ENCODE results near the gene SSTR3. TPM values are rescaled to one million over a fixed set of nuclear protein-coding genes. Genes with fewer than 3 reads are reported as not detected.
"Not testable (repeated sequence)": the region's sequence is repeated elsewhere in the genome, so short reads cannot be mapped to it uniquely, and the experiment has no call there.

SSTR3 gene
- total RNA-seq, 2 donors from 2014 or later, result 0.11 to 0.20 TPM

- Mint-ChIP-seq H3K4me3 (no peak overlapping the region), H3K27me3 (ENCODE audit: insufficient read depth) (peaks cover 4% of the 10 kb centered on the region), H3K4me1 (peaks cover 28% of the 10 kb centered on the region), H3K27ac (no peak overlapping the region), H3K36me3 (ENCODE audit: low read depth) (no peaks in the 10 kb centered on the region), H3K9me3 (no peaks in the 10 kb centered on the region)
- Histone ChIP-seq H3K9ac (ENCODE audit: extremely low read depth, low read length, poor library complexity, severe bottlenecking) (no peak overlapping the region), H3K27me3 (ENCODE audit: control insufficient read depth, insufficient read depth, low read length, poor library complexity, severe bottlenecking) (no peaks in the 10 kb centered on the region), H3K4me3 (ENCODE audit: low read length) (no peak overlapping the region), H3K27ac (ENCODE audit: low read depth, low read length) (no peak overlapping the region), H3K4me1 (ENCODE audit: control insufficient read depth, insufficient read depth, low read length) (peaks cover 13% of the 10 kb centered on the region), H3K36me3 (ENCODE audit: control insufficient read depth, insufficient read depth, low read length) (no peaks in the 10 kb centered on the region), H3K9me3 (ENCODE audit: control insufficient read depth, low read length) (no peaks in the 10 kb centered on the region)
- DNase-seq, result peak; percentile 31
- TF ChIP-seq CTCF (conservative IDR thresholded peaks at IDR 0.05), result no peak
- 94 to 99% methylated on average over 2 to 5 of the region's 5 CpGs for WGBS, 2 experiments (ENCODE audit: insufficient coverage in 1 of 2, insufficient read length in 1 of 2)
Measured at GRCh38 chr22:37254209-37254866, 42.1 kb upstream of the SSTR3 start.

DNA sequence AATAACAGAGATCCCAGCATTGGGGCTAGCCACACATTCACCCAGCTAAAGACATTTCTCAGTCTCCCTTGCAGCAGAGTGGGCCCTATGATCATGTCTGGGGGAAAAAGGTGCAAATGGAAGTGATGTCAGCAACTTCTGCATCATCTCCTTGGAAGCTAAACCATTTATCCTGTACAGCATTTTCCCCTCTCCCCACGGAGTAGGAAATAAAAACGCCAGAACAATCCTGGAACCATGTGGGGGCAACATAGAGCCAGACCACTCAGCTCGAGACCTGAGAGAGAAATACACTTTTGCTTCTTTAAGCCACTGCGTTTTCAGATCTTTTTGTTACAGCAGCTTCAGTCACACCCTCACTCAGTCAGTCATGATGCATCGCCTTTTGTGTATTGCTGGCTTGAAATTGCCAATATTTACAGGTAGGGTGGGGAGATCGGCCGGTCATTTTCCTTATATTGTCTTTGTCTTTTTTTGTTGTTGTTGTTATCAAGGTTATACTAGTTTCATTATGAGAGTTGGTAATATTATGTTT lies 40.9 kb upstream of the SSTR3 start:
- Histone ChIP-seq H3K4me1 (ENCODE audit: control insufficient read depth, insufficient read depth, low read length) (peaks cover 5% of the 10 kb centered on the region), H3K27me3 (ENCODE audit: control insufficient read depth, insufficient read depth, low read length, poor library complexity, severe bottlenecking) (no peaks in the 10 kb centered on the region), H3K36me3 (ENCODE audit: control insufficient read depth, insufficient read depth, low read length) (no peaks in the 10 kb centered on the region), H3K9me3 (ENCODE audit: control insufficient read depth, low read length) (no peaks in the 10 kb centered on the region), H3K27ac (ENCODE audit: low read depth, low read length) (no peak overlapping the region), H3K4me3 (ENCODE audit: low read length) (no peak overlapping the region), H3K9ac (ENCODE audit: extremely low read depth, low read length, poor library complexity, severe bottlenecking) (no peak overlapping the region)
- peak; percentile 44 for TF ChIP-seq CTCF (conservative IDR thresholded peaks at IDR 0.05)
- H3K27ac Mint-ChIP-seq, result no peak overlapping the region
- H3K9me3 Mint-ChIP-seq, result no peaks in the 10 kb centered on the region
- 58 to 66% methylated on average over 6 to 7 of the region's 7 CpGs for WGBS, 2 experiments (ENCODE audit: insufficient coverage in 1 of 2, insufficient read length in 1 of 2)
- H3K4me1 Mint-ChIP-seq, result peaks cover 18% of the 10 kb centered on the region
- H3K4me3 Mint-ChIP-seq, result no peak overlapping the region
- DNase-seq, result peak; percentile 50
- peaks cover 3% of the 10 kb centered on the region for H3K27me3 Mint-ChIP-seq (ENCODE audit: insufficient read depth)
- no peaks in the 10 kb centered on the region for H3K36me3 Mint-ChIP-seq (ENCODE audit: low read depth)

DNA sequence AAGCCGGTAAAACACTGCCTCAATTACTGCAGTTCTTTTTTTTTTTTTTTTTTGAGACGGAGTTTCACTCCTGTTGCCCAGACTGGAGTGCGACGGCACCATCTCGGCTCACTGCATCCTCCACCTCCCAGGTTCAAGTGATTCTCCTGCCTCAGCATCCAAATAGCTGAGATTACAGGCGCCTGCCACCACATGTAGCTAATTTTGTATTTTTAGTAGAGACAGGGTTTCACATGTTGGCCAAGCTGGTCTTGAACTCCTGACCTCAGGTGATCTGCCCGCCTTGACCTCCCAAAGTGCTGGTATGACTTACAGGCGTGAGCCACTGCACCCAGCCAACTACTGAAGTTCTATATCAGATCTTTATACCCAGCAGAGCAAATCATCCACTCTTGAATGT lies 39.6 kb upstream of the SSTR3 start:
- H3K4me1 Mint-ChIP-seq, result peaks cover 18% of the 10 kb centered on the region
- not testable (repeated sequence) for H3K36me3 ChIP-seq (ENCODE audit: control insufficient read depth, insufficient read depth, low read length); H3K27me3 ChIP-seq (ENCODE audit: control insufficient read depth, insufficient read depth, low read length, poor library complexity, severe bottlenecking); H3K4me1 ChIP-seq (ENCODE audit: control insufficient read depth, insufficient read depth, low read length); H3K27ac ChIP-seq (ENCODE audit: low read depth, low read length); H3K4me3 Mint-ChIP-seq; H3K9me3 Mint-ChIP-seq; H3K27ac Mint-ChIP-seq; H3K27me3 Mint-ChIP-seq (ENCODE audit: insufficient read depth); H3K36me3 Mint-ChIP-seq (ENCODE audit: low read depth); H3K9me3 ChIP-seq (ENCODE audit: control insufficient read depth, low read length); H3K9ac ChIP-seq (ENCODE audit: extremely low read depth, low read length, poor library complexity, severe bottlenecking); H3K4me3 ChIP-seq (ENCODE audit: low read length)
- peak; percentile 25 for DNase-seq
- WGBS, 2 experiments (ENCODE audit: insufficient coverage in 1 of 2, insufficient read length in 1 of 2), result 90 to 93% methylated on average over 2 to 8 of the region's 8 CpGs

Data from endodermal cell (in vitro differentiated cells).